ENCODE data around the gene MIB2. TPM values are rescaled to one million over a fixed set of nuclear protein-coding genes. Genes with fewer than 3 reads are reported as not detected.

Gene MIB2
- 10 to 100 TPM; 29.3 to 43.5 TPM for total RNA-seq

DNA sequence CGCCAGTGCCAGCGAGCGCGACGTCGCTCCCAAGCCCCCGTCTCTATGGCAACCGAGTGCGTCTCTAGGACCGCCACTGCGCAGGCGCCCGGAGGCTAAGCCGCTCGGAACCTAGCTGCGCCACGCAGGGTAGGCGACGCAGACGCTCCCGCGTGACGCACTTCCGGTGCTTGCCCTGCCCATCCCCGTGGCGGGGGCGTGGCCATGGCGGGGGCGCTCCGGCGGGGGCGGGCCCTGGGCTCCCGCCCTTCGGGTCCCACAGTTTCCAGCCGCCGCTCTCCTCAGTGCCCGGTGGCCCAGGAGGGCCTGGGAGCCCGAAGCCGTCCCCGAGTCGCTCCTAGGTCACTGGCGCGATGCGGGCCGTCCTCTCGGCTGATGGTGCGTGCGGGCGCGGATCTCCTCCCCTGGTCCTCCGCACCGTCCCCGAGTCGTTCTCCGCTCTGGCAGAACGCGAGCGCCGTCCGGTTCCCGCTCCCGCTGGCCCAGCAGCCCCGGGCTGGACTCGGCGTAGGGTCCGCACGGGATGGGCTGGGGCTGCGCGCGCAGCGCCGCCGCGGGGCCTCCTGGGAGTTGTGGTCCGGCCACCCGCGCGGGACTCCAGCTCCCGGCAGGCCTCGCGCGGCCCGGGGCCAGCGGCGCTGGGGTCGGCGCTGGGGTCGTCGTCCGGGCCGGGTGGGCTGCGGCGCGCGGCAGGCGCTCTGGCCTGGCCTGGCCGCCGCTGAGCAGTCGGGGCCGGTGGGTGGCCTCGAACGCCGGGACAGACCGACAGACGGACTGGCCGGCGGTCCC, at the start of gene MIB2:
Gene MIB2, plus strand, starts transcription at position 245 of the 789 bp plus-strand sequence. CDS start 7,953 bp downstream, outside the sequence.
- peak; percentile 98 for DNase-seq (ENCODE audit: low spot score)
- peaks cover 23 to 24% of the 10 kb centered on the region in 2 donors for H3K4me1 Mint-ChIP-seq (ENCODE audit: low read depth in 2 of 2)
- ATAC-seq: peak; percentile 93 to 94
- no peaks in the 10 kb centered on the region for H3K36me3 Mint-ChIP-seq
- H3K9me3 Mint-ChIP-seq: no peaks in the 10 kb centered on the region
- H3K27me3 Mint-ChIP-seq: no peaks in the 10 kb centered on the region
- peak within 1 kb of the TSS; percentile 100 for H3K4me3 Mint-ChIP-seq
- H3K27ac Mint-ChIP-seq: peak within 1 kb of the TSS; percentile 98 to 100

DNA sequence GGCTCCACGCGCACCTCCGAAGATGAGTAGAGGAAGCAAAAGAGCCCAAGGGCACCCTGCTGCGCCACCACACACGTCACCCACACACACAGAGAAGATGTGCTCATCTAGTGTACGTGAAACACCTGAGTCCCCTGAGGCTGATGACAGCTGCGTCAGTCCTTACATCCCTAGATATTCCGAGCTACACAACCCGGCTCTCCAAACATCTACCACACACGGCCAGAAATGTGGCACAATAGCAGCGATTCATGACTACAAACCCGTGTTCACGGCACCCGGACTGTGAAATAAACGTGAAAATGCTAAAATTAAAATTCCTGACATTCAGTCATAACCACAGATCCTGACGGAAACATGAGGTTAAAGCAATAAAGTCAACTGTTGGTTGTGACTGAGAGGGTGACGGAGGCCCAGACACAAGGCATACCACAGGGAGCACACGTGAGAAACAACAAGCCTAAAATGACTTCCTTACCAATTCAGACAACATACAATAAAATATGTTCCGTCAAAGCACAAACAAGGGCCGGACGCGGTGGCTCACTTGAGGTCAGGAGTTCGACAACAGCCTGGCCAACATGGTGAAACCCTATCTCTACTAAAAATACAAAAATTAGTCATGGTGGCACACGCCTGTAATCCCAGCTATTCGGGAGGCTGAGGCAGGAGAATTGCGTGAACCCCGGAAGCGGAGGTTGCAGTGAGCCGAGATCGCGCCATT, 48.0 kb upstream of the MIB2 start:
- peaks cover 30 to 33% of the 10 kb centered on the region in 2 donors for H3K4me1 Mint-ChIP-seq (ENCODE audit: low read depth in 2 of 2)
- H3K4me3 Mint-ChIP-seq: peak overlapping the region; percentile 34
- DNase-seq (ENCODE audit: low spot score) (no peak), ATAC-seq (no peak)
- peak overlapping the region in 1 of 2 donors; percentile 73 for H3K27ac Mint-ChIP-seq
- no peaks in the 10 kb centered on the region for H3K9me3 Mint-ChIP-seq
- peaks cover 6% of the 10 kb centered on the region for H3K36me3 Mint-ChIP-seq
- H3K27me3 Mint-ChIP-seq: no peaks in the 10 kb centered on the region

DNA sequence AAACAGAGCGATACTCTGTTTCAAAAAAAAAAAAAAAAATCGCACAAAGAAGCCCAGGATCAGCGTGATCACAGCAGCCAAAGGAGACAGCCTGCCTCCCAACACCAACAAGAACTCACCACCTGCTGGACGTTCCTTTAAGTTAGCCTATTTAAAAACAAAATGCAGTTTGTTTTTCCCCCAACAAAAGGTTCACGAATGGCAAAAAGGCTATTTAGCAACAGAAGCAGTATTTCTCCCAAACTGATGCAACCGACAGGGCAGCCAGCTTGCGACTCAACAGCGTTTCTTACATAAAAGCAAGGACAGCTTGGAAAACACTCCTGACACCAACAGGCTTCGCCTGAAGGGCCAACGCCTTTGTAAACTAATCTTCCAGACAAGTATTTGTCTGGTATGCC, 47.4 kb upstream of the MIB2 start:
- DNase-seq (ENCODE audit: low spot score) (no peak), ATAC-seq (no peak)
- H3K4me3 Mint-ChIP-seq: no peak overlapping the region
- no peaks in the 10 kb centered on the region for H3K9me3 Mint-ChIP-seq
- no peaks in the 10 kb centered on the region for H3K27me3 Mint-ChIP-seq
- peaks cover 6% of the 10 kb centered on the region for H3K36me3 Mint-ChIP-seq
- H3K27ac Mint-ChIP-seq: no peak overlapping the region
- peaks cover 30 to 33% of the 10 kb centered on the region in 2 donors for H3K4me1 Mint-ChIP-seq (ENCODE audit: low read depth in 2 of 2)

DNA sequence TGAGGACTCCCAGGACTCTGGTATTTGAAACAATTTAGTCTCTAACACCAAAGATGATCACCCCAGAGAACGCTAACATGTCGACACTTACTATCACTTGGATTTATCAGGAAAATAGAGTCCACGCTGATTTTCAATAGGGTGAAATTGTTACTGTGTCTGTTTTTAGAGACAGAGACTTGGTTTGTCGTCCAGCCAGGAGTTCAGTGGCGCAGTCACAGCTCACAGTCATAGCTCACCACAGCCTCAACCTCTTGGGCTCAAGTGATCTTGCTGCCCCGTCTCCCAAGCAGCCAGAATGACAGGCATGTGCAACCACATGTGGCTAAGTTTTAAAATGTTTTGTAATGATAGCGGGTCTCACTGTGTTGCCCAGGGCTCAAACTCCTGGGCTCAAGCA, 46.0 kb upstream of the MIB2 start:
- DNase-seq (ENCODE audit: low spot score) (no peak), ATAC-seq (no peak)
- H3K27ac Mint-ChIP-seq: no peak overlapping the region
- peaks cover 15% of the 10 kb centered on the region for H3K36me3 Mint-ChIP-seq
- no peaks in the 10 kb centered on the region for H3K9me3 Mint-ChIP-seq
- H3K4me1 Mint-ChIP-seq (ENCODE audit: low read depth in 2 of 2): peaks cover 35 to 39% of the 10 kb centered on the region in 2 donors
- no peak overlapping the region for H3K4me3 Mint-ChIP-seq
- no peaks in the 10 kb centered on the region for H3K27me3 Mint-ChIP-seq

GRCh38 chr1:1573843-1574720, 41.2 kb upstream of the MIB2 start:
- DNase-seq (ENCODE audit: low spot score): peak; percentile 79
- Mint-ChIP-seq H3K9me3 (no peaks in the 10 kb centered on the region), H3K4me1 (ENCODE audit: low read depth in 2 of 2) (peaks cover 25 to 31% of the 10 kb centered on the region in 2 donors), H3K27me3 (no peaks in the 10 kb centered on the region), H3K36me3 (peaks cover 9% of the 10 kb centered on the region), H3K4me3 (peak overlapping the region; percentile 99), H3K27ac (peak overlapping the region; percentile 96 to 97)
- peak; percentile 85 to 92 for ATAC-seq

- H3K9me3 Mint-ChIP-seq: no peaks in the 10 kb centered on the region
- peak within 1 kb of the TSS; percentile 99 for H3K4me3 Mint-ChIP-seq
- H3K36me3 Mint-ChIP-seq: peaks cover 9% of the 10 kb centered on the region
- H3K27me3 Mint-ChIP-seq: no peaks in the 10 kb centered on the region
- ATAC-seq (peak; percentile 95), DNase-seq (ENCODE audit: low spot score) (peak; percentile 93)
- H3K27ac Mint-ChIP-seq: peak within 1 kb of the TSS; percentile 97
- H3K4me1 Mint-ChIP-seq (ENCODE audit: low read depth in 2 of 2): peaks cover 23 to 27% of the 10 kb centered on the region in 2 donors
These were observed 40.4 kb upstream of the MIB2 start, which contains the start of gene SSU72 for GRCh38 chr1:1574721-1575537. SSU72 (minus strand) TSS chr1:1574863; CDS start chr1:1574557, 306 bp downstream.

DNA sequence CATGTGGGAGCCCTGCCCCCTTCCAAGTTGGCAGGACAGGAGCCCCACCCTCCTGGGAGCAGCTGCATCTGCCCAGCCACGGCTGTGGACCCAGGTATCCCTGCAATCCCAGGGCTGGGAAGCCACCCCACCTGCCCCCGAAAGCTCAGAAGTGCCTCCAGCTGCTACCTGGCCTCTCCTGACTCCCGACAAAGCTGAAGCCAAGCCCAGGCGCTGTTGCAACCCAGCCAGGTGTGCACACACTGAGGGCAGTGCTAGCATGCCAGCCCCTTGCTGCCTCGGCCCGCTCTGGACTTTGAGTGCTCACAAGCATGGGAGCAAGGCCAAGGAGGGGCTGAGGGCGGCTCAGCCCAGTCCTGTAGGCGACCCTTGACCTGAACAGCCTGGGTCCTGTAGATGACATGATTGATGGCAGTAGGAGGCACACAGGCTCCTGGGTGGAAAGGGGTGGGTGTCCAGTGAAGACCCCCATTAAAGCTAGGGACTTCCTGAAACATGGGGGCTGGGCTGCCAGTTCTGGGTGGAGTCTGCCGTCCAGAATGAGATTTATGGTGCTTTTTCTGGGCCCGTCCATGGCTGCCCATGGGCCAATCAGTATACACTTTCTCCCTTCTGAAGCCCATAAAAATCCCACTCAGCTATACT, 37.8 kb upstream of the MIB2 start:
- H3K4me1 Mint-ChIP-seq (ENCODE audit: low read depth in 2 of 2): peaks cover 12 to 15% of the 10 kb centered on the region in 2 donors
- peaks cover 9% of the 10 kb centered on the region for H3K36me3 Mint-ChIP-seq
- no peak overlapping the region for H3K4me3 Mint-ChIP-seq
- DNase-seq (ENCODE audit: low spot score) (no peak), ATAC-seq (no peak)
- no peaks in the 10 kb centered on the region for H3K9me3 Mint-ChIP-seq
- H3K27ac Mint-ChIP-seq: no peak overlapping the region
- peaks cover 5 to 9% of the 10 kb centered on the region in 2 donors for H3K27me3 Mint-ChIP-seq

DNA sequence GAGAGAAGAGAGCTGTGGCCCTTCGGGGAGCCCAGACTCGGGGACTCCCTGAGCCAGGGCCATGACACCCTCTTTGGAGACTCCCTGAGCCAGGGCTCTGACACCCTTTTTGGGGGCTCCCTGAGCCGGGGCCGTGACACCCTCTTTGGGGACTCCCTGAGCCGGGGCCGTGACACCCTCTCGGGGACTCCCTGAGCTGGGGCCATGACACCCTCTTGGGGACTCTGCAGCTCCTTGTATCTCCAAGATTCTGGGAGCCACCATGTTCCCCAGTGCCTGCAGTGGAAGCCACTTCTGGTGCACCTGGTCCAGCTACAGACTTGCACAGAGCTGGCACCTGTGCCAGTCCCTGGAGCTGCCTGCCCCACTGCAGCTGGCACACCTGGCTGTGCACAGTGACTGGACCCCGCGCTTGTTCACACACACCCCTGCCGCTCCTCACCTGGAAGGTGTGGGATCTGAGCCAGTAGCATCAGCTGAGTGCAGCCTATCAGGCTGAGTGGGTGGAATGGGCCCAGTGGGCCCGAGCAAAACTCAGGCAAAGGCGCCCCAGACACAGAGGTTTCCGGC, 36.8 kb upstream of the MIB2 start:
- Mint-ChIP-seq H3K36me3 (peaks cover 6% of the 10 kb centered on the region), H3K4me3 (no peak overlapping the region), H3K27me3 (peaks cover 5 to 11% of the 10 kb centered on the region in 2 donors), H3K27ac (no peak overlapping the region), H3K4me1 (ENCODE audit: low read depth in 2 of 2) (peaks cover 10 to 11% of the 10 kb centered on the region in 2 donors), H3K9me3 (no peaks in the 10 kb centered on the region)
- ATAC-seq (no peak), DNase-seq (ENCODE audit: low spot score) (no peak)

GRCh38 chr1:1582585-1583346, 32.5 kb upstream of the MIB2 start:
- Mint-ChIP-seq H3K9me3 (no peaks in the 10 kb centered on the region), H3K36me3 (no peaks in the 10 kb centered on the region), H3K4me3 (no peak overlapping the region), H3K27ac (no peak overlapping the region), H3K4me1 (ENCODE audit: low read depth in 2 of 2) (no peaks in the 10 kb centered on the region), H3K27me3 (peaks cover 5 to 11% of the 10 kb centered on the region in 2 donors)
- no peak for ATAC-seq
- no peak for DNase-seq (ENCODE audit: low spot score)

DNA sequence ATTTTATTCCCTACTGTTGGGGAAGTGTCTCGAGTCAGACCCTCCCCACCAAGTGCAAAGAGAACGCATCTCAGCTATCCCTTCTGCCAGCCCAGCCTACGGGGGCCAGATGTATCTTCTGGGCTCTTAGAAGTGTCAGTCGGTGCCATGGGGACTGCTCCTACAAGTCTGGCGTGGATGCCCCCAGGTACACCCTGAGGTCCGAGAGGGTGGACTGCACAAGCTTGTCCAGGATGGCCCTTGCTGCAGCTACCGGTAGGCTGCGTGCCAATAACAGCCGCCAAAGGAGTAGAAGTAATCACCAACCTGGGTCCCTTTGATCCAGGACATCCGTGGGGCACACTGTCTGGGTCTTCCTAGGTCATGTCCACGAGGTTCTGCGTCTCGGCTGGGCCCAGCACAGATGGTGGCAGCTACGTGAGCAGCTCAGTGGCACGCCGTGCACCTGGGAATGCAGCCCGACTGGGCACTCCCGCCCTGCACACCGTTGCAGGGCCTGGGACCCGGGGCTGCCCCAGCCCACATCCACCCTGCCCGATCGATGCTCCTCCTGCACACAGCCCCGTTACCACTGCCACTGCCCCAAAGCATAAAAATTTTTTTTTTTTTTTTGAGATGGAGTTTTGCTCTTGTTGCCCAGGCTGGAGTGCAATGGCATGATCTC, 31.8 kb upstream of the MIB2 start:
- no peak overlapping the region for H3K27ac Mint-ChIP-seq
- H3K4me3 Mint-ChIP-seq: no peak overlapping the region
- H3K4me1 Mint-ChIP-seq (ENCODE audit: low read depth in 2 of 2): no peaks in the 10 kb centered on the region
- DNase-seq (ENCODE audit: low spot score): no peak
- H3K27me3 Mint-ChIP-seq: peaks cover 5 to 11% of the 10 kb centered on the region in 2 donors
- H3K36me3 Mint-ChIP-seq: no peaks in the 10 kb centered on the region
- ATAC-seq: peak; percentile 38 to 64
- H3K9me3 Mint-ChIP-seq: no peaks in the 10 kb centered on the region

- Mint-ChIP-seq H3K9me3 (no peaks in the 10 kb centered on the region), H3K27me3 (no peaks in the 10 kb centered on the region), H3K4me1 (ENCODE audit: low read depth in 2 of 2) (no peaks in the 10 kb centered on the region), H3K27ac (no peak overlapping the region), H3K36me3 (no peaks in the 10 kb centered on the region), H3K4me3 (no peak overlapping the region)
- no peak for ATAC-seq
- no peak for DNase-seq (ENCODE audit: low spot score)
These were observed 23.8 kb upstream of the MIB2 start for GRCh38 chr1:1591452-1591851.
